GM21825 (cell line): ENCODE data around the gene CLEC4C.

Experiments used
- ATAC-seq: cut with Tn5 transposase; IDR thresholded peaks from one replicate; pipeline ENCODE4 v1.9.1; 2021; ENCODE audit warnings: mild to moderate bottlenecking, moderate library complexity; ENCODE audit not compliant: unreplicated experiment

Gene CLEC4C

GRCh38 chr12:7729746-7730145 is 17.4 kb downstream of the CLEC4C start:
- no peak for ATAC-seq

- ATAC-seq: no peak
Observed at GRCh38 chr12:7723926-7724325, 23.2 kb downstream of the CLEC4C start.

GRCh38 chr12:7719946-7720730 is 27.0 kb downstream of the CLEC4C start:
- ATAC-seq: no peak

DNA sequence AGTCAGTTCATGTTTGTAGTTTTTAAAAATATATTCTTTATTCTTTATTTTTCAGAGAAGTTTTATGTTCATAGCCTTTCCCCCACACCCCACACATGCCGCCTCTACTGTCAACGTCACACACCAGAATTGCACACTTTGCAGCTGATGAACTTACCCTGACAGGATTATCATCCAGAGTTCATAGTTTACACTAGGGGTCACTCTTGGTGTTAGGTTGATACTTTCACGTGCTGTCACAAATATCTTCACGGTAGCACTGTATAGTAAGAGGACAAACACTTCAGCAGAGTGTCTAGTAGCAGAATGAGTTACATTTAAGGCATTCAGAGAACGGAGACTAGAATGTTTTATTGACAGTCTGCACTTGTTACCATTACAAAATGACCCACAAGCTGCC is 30.8 kb downstream of the CLEC4C start:
- ATAC-seq: no peak

DNA sequence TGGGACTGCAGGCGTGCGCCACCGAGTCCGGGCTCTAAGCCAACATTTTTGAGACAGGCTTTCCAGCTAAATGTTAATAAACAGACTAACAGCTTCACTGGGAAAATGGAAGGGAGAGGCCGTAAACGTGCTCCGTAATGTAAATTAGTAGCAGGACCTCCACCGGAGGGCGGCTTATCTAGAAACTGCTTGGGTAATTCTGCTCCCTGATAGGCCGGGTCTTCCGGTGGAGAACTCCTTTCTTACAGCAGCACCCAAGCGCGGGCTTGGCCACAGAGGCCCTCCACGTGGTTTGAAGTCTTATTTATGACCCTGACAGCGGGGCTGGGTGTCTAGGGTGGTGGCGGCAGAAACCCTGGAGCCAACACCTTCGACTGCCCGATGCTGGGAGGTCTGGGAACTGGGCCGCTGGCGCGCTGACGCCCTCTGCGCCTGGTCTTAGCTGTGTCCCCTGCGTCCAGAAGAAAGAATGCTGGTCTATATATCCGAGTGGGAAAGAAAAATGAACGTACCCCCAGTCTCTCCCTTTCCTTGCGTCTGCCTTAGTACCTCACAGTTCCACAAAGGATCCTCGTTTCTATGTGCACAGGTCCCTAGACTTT is 34.2 kb downstream of the CLEC4C start:
- ATAC-seq: no peak

- ATAC-seq: no peak
Observed at GRCh38 chr12:7711133-7711532, 36.0 kb downstream of the CLEC4C start, which contains the start of gene DPPA3. TSS of gene DPPA3 (plus strand) at chr12:7711433. CDS start at chr12:7711571, 138 bp downstream.

DNA sequence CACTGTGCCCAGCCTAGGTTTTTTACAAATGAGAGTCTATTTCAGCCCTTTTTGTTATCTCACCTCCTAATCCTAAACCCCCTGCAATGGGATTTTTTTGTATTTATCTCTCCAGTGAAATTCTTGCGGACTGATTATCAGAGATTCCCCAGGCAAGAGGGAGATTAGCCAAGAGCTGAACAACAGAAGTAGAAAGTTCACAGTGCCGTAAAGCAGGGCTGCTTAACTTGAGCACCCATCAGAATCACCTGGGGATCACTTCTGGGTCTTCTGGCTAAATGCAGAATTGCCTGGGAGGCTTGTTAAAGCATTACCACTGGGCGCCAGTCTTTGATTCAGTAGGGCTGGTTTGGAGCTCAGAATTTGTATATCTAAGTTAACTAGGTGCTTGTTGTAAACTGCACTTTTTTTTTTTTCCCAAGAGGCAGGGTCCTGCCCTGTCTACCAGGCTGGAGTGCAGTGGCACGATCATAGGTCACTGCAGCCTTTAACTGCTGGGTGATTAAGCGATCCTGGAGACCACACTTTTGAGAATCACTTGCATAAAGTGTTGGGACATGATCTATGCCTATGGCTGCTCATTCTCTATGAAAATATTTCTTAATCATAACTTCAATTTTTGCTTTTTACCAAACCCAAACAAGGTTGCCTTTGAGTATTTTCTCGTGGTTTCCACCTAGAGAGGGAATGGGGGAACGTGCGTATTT is 37.1 kb downstream of the CLEC4C start:
- no peak for ATAC-seq

GRCh38 chr12:7705846-7706245 is 41.3 kb downstream of the CLEC4C start:
- ATAC-seq: no peak

DNA sequence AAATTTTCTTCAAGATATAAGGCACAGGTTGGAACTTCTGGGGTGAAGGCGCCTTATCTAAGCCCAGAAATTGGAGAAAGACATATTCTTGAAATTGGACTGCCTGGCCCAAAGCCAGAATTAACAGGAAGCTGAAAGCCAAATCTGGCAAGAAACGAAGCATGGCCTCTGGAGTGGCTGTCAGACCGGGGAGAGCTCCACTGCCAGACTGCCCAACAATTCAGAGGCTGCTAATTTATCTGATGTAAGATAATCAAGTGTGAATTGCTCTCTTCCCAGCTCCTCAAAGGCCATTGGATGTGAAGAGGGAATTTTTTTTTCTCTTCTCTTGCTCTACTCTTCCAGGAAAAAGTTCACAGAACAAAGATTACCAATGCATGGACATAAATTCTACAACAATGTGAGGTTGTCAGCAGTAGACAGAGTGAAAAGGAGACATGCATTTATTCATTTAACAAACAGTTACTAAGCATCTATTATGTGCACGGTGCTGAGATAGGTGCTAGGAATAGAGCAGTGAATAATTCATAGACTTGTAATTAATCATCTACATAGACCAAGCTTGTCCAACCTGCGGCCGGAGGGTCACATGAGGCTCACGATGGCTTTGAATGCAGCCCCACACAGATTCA is 51.5 kb downstream of the CLEC4C start, which contains the start of gene GDF3:
GDF3 (minus strand) TSS at position 210 of the 632 bp plus-strand sequence; CDS start at position 163, 47 bp downstream.
- no peak for ATAC-seq

DNA sequence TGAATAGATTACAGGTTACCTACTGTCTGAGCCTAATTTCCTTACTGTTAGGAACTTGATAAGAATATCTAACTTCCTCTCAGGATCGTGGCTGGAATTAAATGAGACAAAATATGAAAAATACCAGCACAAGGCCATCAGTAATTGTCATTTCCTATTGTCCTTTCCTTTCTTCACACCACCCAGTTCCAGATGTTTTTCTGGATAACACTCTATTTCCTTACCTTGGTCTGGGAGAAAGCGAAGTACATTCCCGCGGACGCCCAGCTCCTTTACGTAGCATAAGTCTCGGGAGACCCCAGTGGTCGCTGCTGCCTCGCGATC is 52.0 kb downstream of the CLEC4C start:
- ATAC-seq: no peak

- no peak for ATAC-seq
Observed at GRCh38 chr12:7694556-7695236, 52.5 kb downstream of the CLEC4C start.

- no peak for ATAC-seq
Observed at GRCh38 chr12:7693793-7694192, 53.4 kb downstream of the CLEC4C start.

- ATAC-seq: no peak
Observed at GRCh38 chr12:7681535-7681934, 65.6 kb downstream of the CLEC4C start.
